Aorta (tissue), 5 donors: Measurements from ENCODE around the gene MAGEA11. TPM values are rescaled to one million over a fixed set of nuclear protein-coding genes. Genes with fewer than 3 reads are reported as not detected.
"Not testable (repeated sequence)": the region's sequence is repeated elsewhere in the genome, so short reads cannot be mapped to it uniquely, and the experiment has no call there.

Source experiments
- ATAC-seq: fragments of 200-7000 bp; cut with Tn5 transposase; one replicate; pipeline ENCODE4 v1.9.1; 2022; ENCODE audit warnings: moderate library complexity; ENCODE audit not compliant: low FRiP score
- DNase-seq, 2 donors: peaks; one replicate each; pipeline ENCODE4 v3.0.0-alpha.2; 2020
- H3K27ac ChIP-seq, 2 donors: one replicate each; pipeline ENCODE4 v1.5.1; 2013; ENCODE audit warnings: low read length in 2 of 2, mild to moderate bottlenecking in 2 of 2, moderate library complexity in 2 of 2, control low read depth in 1 of 2, inconsistent platforms in 1 of 2, low read depth in 1 of 2
- H3K27me3 ChIP-seq, 2 donors: one replicate each; pipeline ENCODE4 v1.6.1; 2013; ENCODE audit warnings: control low read depth in 1 of 2, low read length in 1 of 2, mild to moderate bottlenecking in 1 of 2, moderate library complexity in 1 of 2; ENCODE audit not compliant: insufficient read depth in 2 of 2, control insufficient read depth in 1 of 2
- H3K36me3 ChIP-seq, 2 donors: one replicate each; pipeline ENCODE4 v1.6.1; 2013; ENCODE audit warnings: control low read depth in 1 of 2, low read length in 1 of 2, mild to moderate bottlenecking in 1 of 2; ENCODE audit not compliant: insufficient read depth in 2 of 2, control insufficient read depth in 1 of 2
- H3K4me1 ChIP-seq, 2 donors: one replicate each; pipeline ENCODE4 v1.6.1; 2013; ENCODE audit warnings: low read length in 2 of 2, control low read depth in 1 of 2, mild to moderate bottlenecking in 1 of 2, moderate library complexity in 1 of 2; ENCODE audit not compliant: insufficient read depth in 2 of 2, control insufficient read depth in 1 of 2
- H3K4me3 ChIP-seq, 2 donors: one replicate each; pipeline ENCODE4 v1.5.1; 2013; ENCODE audit warnings: low read length in 2 of 2, control low read depth in 1 of 2, mild to moderate bottlenecking in 1 of 2
- H3K9me3 ChIP-seq: one replicate; pipeline ENCODE4 v1.6.1; 2013; ENCODE audit warnings: mild to moderate bottlenecking, low read length; ENCODE audit not compliant: control insufficient read depth
- WGBS, 2 donors: extraction: QIAGEN DNeasy Blood & Tissue Kit; methylation state at CpG; one replicate each; pipeline ENCODE4 v1.1.7; 2013; 5-methylcytosine and 5-hydroxymethylcytosine counted together
- intact Hi-C, 2 donors: fragments of 100-400 bp; cut with DNase I; formaldehyde crosslinking; loops; one replicate each; pipeline versions ENCODE4 v1.14.2 to v1.15.0; 2022
- polyA plus RNA-seq, 2 donors: library from polyadenylated mRNA; stranded (reverse); fragments of 200-250 nt; gene quantifications; one replicate each; pipeline ENCODE4 v1.2.3, GENCODE V29; 2013
- total RNA-seq, 2 donors: library from RNA; stranded (reverse); fragmentation: NEBNext Ultra II Directional; extraction: Animal tissue kit (Norgen Biotek cat#: 25700); gene quantifications; one replicate each; pipeline ENCODE4 v1.2.1, GENCODE V29; 2021
- donor health status: healthy with polysubstance abuse.
- donor health status: Bipolar disorder and iron deficiency.
- donor health status: DM: no; HTN: no; CAD: no.
- donor health status: DM: no; HTN: no; CAD: no.
- donor health status: DM: yes; HTN: yes; CAD: no.

Gene MAGEA11
- total and polyA plus RNA-seq, 4 donors = not detected

GRCh38 chrX:149712831-149713230 lies 971 bp downstream of the MAGEA11 start:
- DNase-seq (no peak), ATAC-seq (no peak)
- intact Hi-C loops = no loop called here
- WGBS, 2 donors = 86 to 92% methylated on average over 5 of the region's 5 CpGs
- no peaks in the 10 kb centered on the region for H3K36me3 ChIP-seq
- H3K4me1 ChIP-seq = no peaks in the 10 kb centered on the region
- no peaks in the 10 kb centered on the region for H3K27me3 ChIP-seq
- no peaks in the 10 kb centered on the region for H3K9me3 ChIP-seq
- no peak overlapping the region for H3K27ac ChIP-seq
- no peak overlapping the region for H3K4me3 ChIP-seq

GRCh38 chrX:149713279-149714050 lies 1.6 kb downstream of the MAGEA11 start:
- Histone ChIP-seq H3K9me3 (no peaks in the 10 kb centered on the region), H3K4me1 (no peaks in the 10 kb centered on the region), H3K27ac (no peak overlapping the region), H3K4me3 (no peak overlapping the region), H3K36me3 (no peaks in the 10 kb centered on the region), H3K27me3 (no peaks in the 10 kb centered on the region)
- DNase-seq (no peak), ATAC-seq (no peak)
- 69 to 82% methylated on average over 5 of the region's 5 CpGs for WGBS, 2 donors
- intact Hi-C loops = no loop called here

- ATAC-seq = no peak
- Histone ChIP-seq H3K4me1 (no peaks in the 10 kb centered on the region), H3K36me3 (no peaks in the 10 kb centered on the region), H3K4me3 (no peak overlapping the region), H3K9me3 (no peaks in the 10 kb centered on the region), H3K27me3 (no peaks in the 10 kb centered on the region), H3K27ac (no peak overlapping the region)
- DNase-seq = no peak
- 85 to 94% methylated on average over 2 of the region's 2 CpGs for WGBS, 2 donors
- intact Hi-C loops = no loop called here
These were observed 3.6 kb downstream of the MAGEA11 start for GRCh38 chrX:149715468-149715867.

- no peaks in the 10 kb centered on the region for H3K27me3 ChIP-seq
- H3K9me3 ChIP-seq = no peaks in the 10 kb centered on the region
- no peak overlapping the region for H3K4me3 ChIP-seq
- H3K4me1 ChIP-seq = no peaks in the 10 kb centered on the region
- WGBS, 2 donors = 80 to 93% methylated on average over 3 of the region's 3 CpGs
- no peak for DNase-seq
- no peaks in the 10 kb centered on the region for H3K36me3 ChIP-seq
- intact Hi-C loops = no loop called here
- H3K27ac ChIP-seq = no peak overlapping the region
- no peak for ATAC-seq
These were observed 4.8 kb downstream of the MAGEA11 start for GRCh38 chrX:149716632-149717031.

GRCh38 chrX:149717803-149718202 lies 5.9 kb downstream of the MAGEA11 start:
- Histone ChIP-seq H3K27me3 (no peaks in the 10 kb centered on the region), H3K27ac (no peak overlapping the region), H3K9me3 (no peaks in the 10 kb centered on the region), H3K36me3 (no peaks in the 10 kb centered on the region), H3K4me3 (no peak overlapping the region), H3K4me1 (no peaks in the 10 kb centered on the region)
- no peak for ATAC-seq
- WGBS, 2 donors = 72 to 87% methylated on average over 5 of the region's 5 CpGs
- DNase-seq = no peak
- intact Hi-C loops = no loop called here

- no peaks in the 10 kb centered on the region for H3K4me1 ChIP-seq
- ATAC-seq (no peak), DNase-seq (no peak)
- intact Hi-C loops = no loop called here
- H3K27me3 ChIP-seq = no peaks in the 10 kb centered on the region
- no peak overlapping the region for H3K4me3 ChIP-seq
- no peak overlapping the region for H3K27ac ChIP-seq
- WGBS, 2 donors = 69 to 74% methylated on average over 1 of the region's 1 CpG
- no peaks in the 10 kb centered on the region for H3K36me3 ChIP-seq
- H3K9me3 ChIP-seq = no peaks in the 10 kb centered on the region
These were observed 6.9 kb downstream of the MAGEA11 start for GRCh38 chrX:149718757-149719156.

- Histone ChIP-seq H3K4me3 (no peak overlapping the region), H3K27me3 (no peaks in the 10 kb centered on the region), H3K36me3 (no peaks in the 10 kb centered on the region), H3K27ac (no peak overlapping the region), H3K4me1 (no peaks in the 10 kb centered on the region), H3K9me3 (no peaks in the 10 kb centered on the region)
- DNase-seq = no peak
- intact Hi-C loops = no loop called here
- WGBS, 2 donors = 71 to 72% methylated on average over 19 of the region's 19 CpGs
- no peak for ATAC-seq
These were observed 8.3 kb downstream of the MAGEA11 start for GRCh38 chrX:149720021-149720689.

GRCh38 chrX:149721241-149721640 lies 9.4 kb downstream of the MAGEA11 start:
- WGBS, 2 donors = 57 to 68% methylated on average over 7 of the region's 7 CpGs
- ATAC-seq, DNase-seq: not testable (repeated sequence)

GRCh38 chrX:149721778-149722177 lies 9.9 kb downstream of the MAGEA11 start:
- Histone ChIP-seq H3K9me3 (no peaks in the 10 kb centered on the region), H3K4me1 (no peaks in the 10 kb centered on the region), H3K36me3 (no peaks in the 10 kb centered on the region), H3K4me3 (no peak overlapping the region), H3K27ac (no peak overlapping the region), H3K27me3 (no peaks in the 10 kb centered on the region)
- DNase-seq = no peak
- intact Hi-C loops = no loop called here
- no peak for ATAC-seq
- 80 to 93% methylated on average over 8 of the region's 8 CpGs for WGBS, 2 donors

More at GRCh38 chrX:149721241-149721640, 9.4 kb downstream of the MAGEA11 start:
- H3K36me3 ChIP-seq, H3K9me3 ChIP-seq, H3K27ac ChIP-seq, H3K4me3 ChIP-seq, H3K4me1 ChIP-seq, intact Hi-C loops, H3K27me3 ChIP-seq: not testable (repeated sequence)
